ENCODE data around the gene PCDHGA6. TPM values are rescaled to one million over a fixed set of nuclear protein-coding genes. Genes with fewer than 3 reads are reported as not detected.
A peak's percentile ranks its signal among the peaks of the same experiment; 100 is the strongest.

The PCDHGA6 gene
- total and polyA plus RNA-seq, 9 of the 15 experiments (the other 6 are each of a cell fraction or from before 2014, with no cell fraction given) = 0.01 to 0.18 (median 0.09) TPM; not detected in 1

DNA sequence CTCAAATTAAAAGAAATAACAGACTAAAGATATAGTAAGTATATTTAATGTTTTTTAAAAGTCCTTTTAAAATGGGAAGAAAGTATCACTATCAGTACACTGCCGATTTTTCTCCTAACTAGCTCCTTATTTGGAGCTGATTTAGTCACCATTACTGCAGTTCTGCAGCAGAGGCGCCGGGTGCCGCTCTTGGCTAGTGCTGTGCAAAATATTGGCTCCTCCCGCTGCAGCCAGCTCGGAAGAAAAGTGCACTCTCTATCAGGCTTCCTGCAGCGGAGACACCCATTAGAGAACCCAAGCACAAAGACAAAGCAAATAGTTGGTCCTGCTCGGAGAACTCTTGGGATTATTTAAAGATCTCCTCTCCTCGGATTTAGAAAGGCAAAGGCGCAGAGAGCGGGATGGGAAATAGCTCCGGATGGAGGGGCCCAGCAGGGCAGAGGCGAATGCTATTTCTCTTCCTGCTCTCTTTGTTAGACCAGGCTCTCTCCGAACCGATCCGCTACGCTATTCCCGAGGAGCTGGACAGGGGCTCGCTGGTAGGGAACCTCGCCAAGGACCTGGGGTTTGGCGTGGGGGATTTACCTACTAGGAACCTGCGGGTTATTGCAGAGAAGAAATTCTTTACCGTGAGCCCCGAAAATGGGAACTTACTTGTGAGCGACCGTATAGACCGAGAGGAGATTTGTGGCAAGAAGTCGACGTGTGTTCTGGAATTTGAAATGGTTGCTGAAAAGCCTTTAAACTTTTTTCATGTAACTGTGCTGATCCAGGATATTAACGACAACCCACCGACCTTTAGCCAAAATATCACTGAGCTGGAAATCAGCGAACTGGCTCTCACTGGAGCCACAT lies 3.5 kb upstream of the PCDHGA6 start, which contains the start of gene PCDHGB3 (continued):
- peak; percentile 64 to 70 (median 67) for TF ChIP-seq CTCF (IDR thresholded peaks at IDR 0.05 in 2 of 3, conservative IDR thresholded peaks at IDR 0.05 in 1 of 3; ENCODE audit: insufficient read depth in 2 of 3, low read depth in 1 of 3, low read length in 3 of 3)

DNA sequence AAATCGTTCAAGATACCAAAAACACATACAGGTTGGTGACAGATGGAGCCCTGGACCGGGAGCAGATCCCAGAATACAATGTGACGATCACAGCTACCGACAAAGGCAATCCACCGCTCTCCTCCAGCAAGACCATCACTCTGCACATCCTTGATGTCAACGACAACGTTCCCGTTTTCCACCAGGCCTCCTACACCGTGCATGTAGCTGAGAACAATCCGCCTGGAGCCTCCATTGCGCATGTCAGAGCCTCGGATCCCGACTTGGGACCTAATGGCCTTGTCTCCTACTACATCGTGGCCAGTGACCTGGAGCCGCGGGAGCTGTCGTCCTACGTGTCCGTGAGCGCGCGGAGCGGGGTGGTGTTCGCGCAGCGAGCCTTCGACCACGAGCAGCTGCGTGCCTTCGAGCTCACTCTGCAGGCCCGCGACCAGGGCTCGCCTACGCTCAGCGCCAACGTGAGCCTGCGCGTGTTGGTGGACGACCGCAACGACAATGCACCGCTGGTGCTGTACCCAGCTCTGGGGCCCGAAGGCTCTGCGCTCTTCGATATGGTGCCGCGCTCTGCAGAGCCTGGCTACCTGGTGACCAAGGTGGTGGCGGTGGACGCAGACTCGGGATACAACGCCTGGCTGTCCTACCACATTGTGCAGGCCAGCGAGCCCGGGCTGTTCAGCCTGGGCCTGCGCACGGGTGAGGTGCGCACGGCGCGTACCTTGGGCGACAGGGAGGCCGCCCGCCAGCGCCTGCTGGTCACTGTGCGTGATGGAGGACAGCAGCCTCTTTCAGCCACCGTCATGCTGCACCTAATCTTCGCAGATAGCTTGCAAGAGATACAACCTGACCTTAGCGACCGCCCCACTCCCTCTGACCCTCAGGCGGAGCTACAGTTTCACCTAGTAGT lies 1.9 kb upstream of the PCDHGA6 start:
- H3K4me3 ChIP-seq = no peak overlapping the region
- ChIA-PET POLR2A (interaction anchor here (0.6 kb wide), 1 partner anchor 1331 kb away, joined by 3 read pairs; no protein-coding TSS in a partner anchor), CTCF (ENCODE audit: low intra/inter-chr PET ratio) (no interaction called here)
- ATAC-seq (no peak), FAIRE-seq (no peak), DNase-seq (ENCODE audit: extremely low read depth in 1 of 4, low spot score in 3 of 4) (no peak)
- H3K27ac ChIP-seq (ENCODE audit: extremely low read depth, low read depth, low read length) = no peak overlapping the region
- no peaks in the 10 kb centered on the region for H3K9me1 ChIP-seq (ENCODE audit: control insufficient read depth, insufficient read depth, low read length)
- peaks cover 4 to 38% of the 10 kb centered on the region in 2 experiments for H3K27me3 ChIP-seq (ENCODE audit: control insufficient read depth in 2 of 2, insufficient read depth in 2 of 2, low read length in 2 of 2)
- WGBS (ENCODE audit: insufficient coverage, low coverage, missing lambda C conversion rate) = 28% methylated on average over 47 of the region's 69 CpGs
- BruUV-seq (replicated peaks) = no TSS peak
- no peaks in the 10 kb centered on the region for H3K9me3 ChIP-seq (replicated peaks; ENCODE audit: control insufficient read depth, insufficient read depth, low read depth, low read length)
- H3K79me2 ChIP-seq (ENCODE audit: control insufficient read depth, insufficient read depth, low read length) = no peaks in the 10 kb centered on the region
- TF ChIP-seq NRF1 (conservative IDR thresholded peaks at IDR 0.05 in 1 of 2, IDR thresholded peaks at IDR 0.05 in 1 of 2) (peak; percentile 50 to 59; a peak in 3 of 4 replicates), ZNF354B (CRISPR knock-in tag; IDR thresholded peaks at IDR 0.05) (no peak)
- in situ Hi-C loops (cut with MboI) (no loop called here), intact Hi-C loops (cut with micrococcal nuclease) (loop anchor here (5.0 kb wide), 1 partner anchor 45 kb away; no protein-coding TSS in a partner anchor)
- no peak overlapping the region for H3K4me2 ChIP-seq (ENCODE audit: insufficient read depth, low read length)
- H3K4me1 ChIP-seq (replicated peaks in 1 of 2; ENCODE audit: control insufficient read depth in 2 of 2, insufficient read depth in 2 of 2, low read length in 2 of 2) = peaks cover 0 to 7% of the 10 kb centered on the region in 2 experiments; a peak in 1 of 5 replicates
- H4K20me1 ChIP-seq (replicated peaks; ENCODE audit: control insufficient read depth, insufficient read depth, low read length) = no peaks in the 10 kb centered on the region
- H3K9ac ChIP-seq (ENCODE audit: insufficient read depth in 1 of 2, low read depth in 2 of 2, low read length in 2 of 2) = no peak overlapping the region
- H2AFZ ChIP-seq (ENCODE audit: low read depth, low read length) = no peak overlapping the region
- H3K36me3 ChIP-seq (ENCODE audit: control insufficient read depth, insufficient read depth, low read length) = no peaks in the 10 kb centered on the region
